GM08714 (cell line): ENCODE data around the gene TRPM3.

Experiments
- H3K4me3 ChIP-seq: fragments of 200-500 bp; sonication (Bioruptor generic); 2 replicates; pipeline ENCODE4 v1.5.1; 2014; ENCODE audit warnings: mild to moderate bottlenecking, low read length, inconsistent platforms
- ZNF274 ChIP-seq: IDR thresholded peaks from 2 replicates; pipeline ENCODE4 v1.6.1; 2012; ENCODE audit warnings: mild to moderate bottlenecking, low read depth, low read length

Gene TRPM3

GRCh38 chr9:71118324-71118723, 3.1 kb downstream of the TRPM3 start:
- no peak for TF ChIP-seq ZNF274
- no peak overlapping the region for H3K4me3 ChIP-seq

GRCh38 chr9:71115448-71115975, 5.9 kb downstream of the TRPM3 start:
- no peak overlapping the region for H3K4me3 ChIP-seq
- TF ChIP-seq ZNF274: no peak

- no peak overlapping the region for H3K4me3 ChIP-seq
- TF ChIP-seq ZNF274: no peak
These were observed 8.6 kb downstream of the TRPM3 start for GRCh38 chr9:71112866-71113265.

- TF ChIP-seq ZNF274: no peak
- H3K4me3 ChIP-seq: no peak overlapping the region
These were observed 12.5 kb downstream of the TRPM3 start for GRCh38 chr9:71108937-71109336.

DNA sequence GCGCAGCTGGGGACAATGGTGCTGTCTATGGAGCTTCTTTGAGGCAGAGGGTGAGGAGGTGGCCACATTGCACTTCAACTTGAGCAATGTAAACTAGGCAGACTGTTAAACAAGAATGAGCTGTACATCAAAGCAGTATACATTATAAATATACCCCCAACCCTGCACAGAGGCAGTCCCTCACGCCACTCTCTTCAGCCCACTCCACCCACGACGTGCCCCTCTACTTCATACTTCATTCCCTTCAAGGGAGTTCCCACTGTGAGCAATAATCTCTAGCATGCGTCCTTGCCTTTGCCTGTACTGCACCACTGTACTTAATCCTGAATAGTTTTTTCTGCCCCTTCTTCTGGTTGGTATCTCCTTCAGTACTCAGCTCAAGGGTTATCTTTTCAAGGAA, 14.4 kb downstream of the TRPM3 start:
- TF ChIP-seq ZNF274: no peak
- no peak overlapping the region for H3K4me3 ChIP-seq

GRCh38 chr9:71105192-71105591, 16.2 kb downstream of the TRPM3 start:
- TF ChIP-seq ZNF274: no peak
- H3K4me3 ChIP-seq: no peak overlapping the region

- no peak overlapping the region for H3K4me3 ChIP-seq
- TF ChIP-seq ZNF274: no peak
These were observed 22.6 kb downstream of the TRPM3 start for GRCh38 chr9:71098801-71099200.

GRCh38 chr9:71097671-71098070, 23.8 kb downstream of the TRPM3 start:
- TF ChIP-seq ZNF274: no peak
- H3K4me3 ChIP-seq: no peak overlapping the region

- TF ChIP-seq ZNF274: no peak
- no peak overlapping the region for H3K4me3 ChIP-seq
These were observed 24.9 kb downstream of the TRPM3 start for GRCh38 chr9:71096421-71097108.

- H3K4me3 ChIP-seq: no peak overlapping the region
- TF ChIP-seq ZNF274: no peak
These were observed 26.6 kb downstream of the TRPM3 start for GRCh38 chr9:71094708-71095251.

- H3K4me3 ChIP-seq: no peak overlapping the region
- no peak for TF ChIP-seq ZNF274
These were observed 30.5 kb downstream of the TRPM3 start for GRCh38 chr9:71090896-71091295.

DNA sequence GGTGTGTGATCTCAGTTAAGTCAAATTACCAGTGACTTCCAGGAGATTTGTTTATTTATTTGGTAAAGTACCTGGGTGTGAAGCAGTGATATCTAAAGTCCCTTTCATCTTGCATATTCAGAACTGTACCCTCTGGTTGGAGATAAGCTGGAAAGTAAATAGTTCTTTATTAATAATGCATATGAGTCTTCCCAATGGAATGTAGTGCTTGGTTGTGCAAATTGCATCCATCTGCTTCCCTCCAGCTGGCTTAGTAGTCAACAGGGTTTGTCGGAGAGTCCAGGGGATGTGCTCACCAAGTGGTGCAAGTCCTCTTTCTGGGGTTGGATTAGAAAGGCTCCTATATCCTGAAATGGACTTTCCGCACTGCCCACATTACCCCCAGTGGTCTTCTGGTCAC, 42.0 kb downstream of the TRPM3 start:
- TF ChIP-seq ZNF274: no peak
- no peak overlapping the region for H3K4me3 ChIP-seq

DNA sequence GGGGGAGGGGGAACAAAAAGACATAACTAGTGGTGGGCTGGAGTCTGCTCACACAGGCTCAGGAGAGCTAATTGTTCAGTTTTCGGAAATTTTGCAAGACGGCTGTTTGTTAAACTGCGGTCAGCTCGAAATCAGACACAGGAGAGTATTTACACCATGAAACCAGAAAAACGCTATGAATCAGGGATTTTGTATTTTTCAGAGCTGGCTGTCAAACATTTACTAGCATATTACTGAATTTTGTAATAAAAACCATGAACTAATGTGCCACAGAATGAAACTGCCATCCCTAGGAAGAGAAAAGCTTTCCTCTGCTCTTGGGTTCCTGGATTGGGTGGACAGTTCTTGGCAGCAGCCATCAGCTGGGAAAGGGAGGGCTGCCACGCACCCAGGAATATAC, 45.3 kb downstream of the TRPM3 start:
- no peak overlapping the region for H3K4me3 ChIP-seq
- no peak for TF ChIP-seq ZNF274

DNA sequence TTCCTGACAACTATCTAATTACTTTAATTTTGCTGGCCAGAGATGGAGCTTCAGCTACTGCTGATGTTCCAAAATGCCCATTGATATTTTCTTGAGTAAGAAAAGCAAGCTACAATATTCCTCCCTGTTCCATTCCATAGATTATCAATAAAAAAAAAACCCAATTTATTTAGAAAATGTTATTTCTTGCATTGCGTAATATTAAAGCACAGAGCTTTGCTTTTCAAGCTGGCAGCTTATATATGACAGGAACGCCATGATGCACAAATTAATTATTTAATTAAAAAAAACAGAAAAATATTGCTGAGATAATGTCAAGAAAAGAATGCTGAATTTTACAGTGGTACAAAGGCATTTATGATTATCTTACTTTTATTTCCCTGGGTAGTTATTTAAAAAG, 47.9 kb downstream of the TRPM3 start:
- no peak overlapping the region for H3K4me3 ChIP-seq
- TF ChIP-seq ZNF274: no peak

- no peak for TF ChIP-seq ZNF274
These were observed 48.8 kb downstream of the TRPM3 start for GRCh38 chr9:71072587-71072986.

GRCh38 chr9:71071633-71072032, 49.8 kb downstream of the TRPM3 start:
- no peak for TF ChIP-seq ZNF274
- H3K4me3 ChIP-seq: no peak overlapping the region

More at GRCh38 chr9:71072587-71072986, 48.8 kb downstream of the TRPM3 start:
- no peak overlapping the region for H3K4me3 ChIP-seq

GRCh38 chr9:71058660-71059059, 62.8 kb downstream of the TRPM3 start:
- no peak overlapping the region for H3K4me3 ChIP-seq
- no peak for TF ChIP-seq ZNF274
